GM19467 (cell line): Measurements from ENCODE around the gene NAB1.
A peak's percentile ranks its signal among the peaks of the same experiment; 100 is the strongest.

Experiments
- ATAC-seq: cut with Tn5 transposase; IDR thresholded peaks from one replicate; pipeline ENCODE4 v1.9.1; 2021; ENCODE audit warnings: mild to moderate bottlenecking, moderate library complexity; ENCODE audit not compliant: unreplicated experiment

NAB1 gene

GRCh38 chr2:190668892-190669291 lies 20.0 kb downstream of the NAB1 start:
- no peak for ATAC-seq

GRCh38 chr2:190670182-190670946 lies 21.5 kb downstream of the NAB1 start:
- no peak for ATAC-seq

- ATAC-seq: peak; percentile 37
Observed at GRCh38 chr2:190674966-190675650, 26.2 kb downstream of the NAB1 start.

GRCh38 chr2:190677255-190677654 lies 28.4 kb downstream of the NAB1 start:
- ATAC-seq: no peak

GRCh38 chr2:190678444-190679162 lies 29.7 kb downstream of the NAB1 start:
- ATAC-seq: peak; percentile 44

GRCh38 chr2:190679391-190679790 lies 30.5 kb downstream of the NAB1 start:
- ATAC-seq: no peak

GRCh38 chr2:190679813-190680591 lies 31.1 kb downstream of the NAB1 start:
- ATAC-seq: peak; percentile 46

GRCh38 chr2:190682168-190682567 lies 33.3 kb downstream of the NAB1 start:
- ATAC-seq: no peak

- no peak for ATAC-seq
Observed at GRCh38 chr2:190683802-190684201, 34.9 kb downstream of the NAB1 start.

GRCh38 chr2:190684931-190685330 lies 36.0 kb downstream of the NAB1 start:
- ATAC-seq: no peak

GRCh38 chr2:190685333-190685732 lies 36.5 kb downstream of the NAB1 start:
- no peak for ATAC-seq

GRCh38 chr2:190693533-190694232 lies 44.8 kb downstream of the NAB1 start:
- ATAC-seq: no peak

- ATAC-seq: no peak
Observed at GRCh38 chr2:190694479-190694878, 45.6 kb downstream of the NAB1 start.

- no peak for ATAC-seq
Observed at GRCh38 chr2:190695739-190696138, 46.9 kb downstream of the NAB1 start.

- ATAC-seq: no peak
Observed at GRCh38 chr2:190696792-190697398, 48.0 kb downstream of the NAB1 start.

- ATAC-seq: no peak
Observed at GRCh38 chr2:190697421-190697820, 48.5 kb downstream of the NAB1 start.

- ATAC-seq: no peak
Observed at GRCh38 chr2:190698895-190699294, 50.0 kb downstream of the NAB1 start.

- peak; percentile 61 for ATAC-seq
Observed at GRCh38 chr2:190701586-190701985, 52.7 kb downstream of the NAB1 start.

- no peak for ATAC-seq
Observed at GRCh38 chr2:190705280-190705679, 56.4 kb downstream of the NAB1 start.

GRCh38 chr2:190707726-190708125 lies 58.8 kb downstream of the NAB1 start:
- ATAC-seq: no peak
